Caco-2 (cell line): ENCODE results near the gene FLT3. TPM values are rescaled to one million over a fixed set of nuclear protein-coding genes. Genes with fewer than 3 reads are reported as not detected.

ENCODE experiments used
- BruUV-seq: library from RNA; stranded (reverse); fragments of 400-500 nt; replicated peaks from 2 replicates; lab custom pipeline; 2021; lab: Mats Ljungman, UMichigan
- CTCF ChIA-PET: fragments of 300-600 bp; sonication (Branson Sonifier 250); formaldehyde crosslinking; loops from one replicate; lab custom pipeline; 2022; ENCODE audit warnings: antibody characterized with exemption; lab: Charles Lee
- POLR2A ChIA-PET: fragments of 300-600 bp; sonication (Branson Sonifier 250); formaldehyde crosslinking; loops from one replicate; lab custom pipeline; 2022; ENCODE audit warnings: antibody characterized with exemption; lab: Charles Lee
- DNase-seq, 2 experiments: peaks; one replicate each; pipeline versions ENCODE4 v3.0.0 to v3.0.0-alpha.2; 2020 to 2022
- H3K27me3 ChIP-seq: replicated peaks from 2 replicates; pipeline ENCODE4 v1.6.0; 2011; ENCODE audit warnings: low read length; ENCODE audit not compliant: control insufficient read depth, insufficient read depth
- H3K36me3 ChIP-seq: 2 replicates; pipeline ENCODE4 v1.5.1; 2011; ENCODE audit warnings: low read length; ENCODE audit not compliant: control insufficient read depth, insufficient read depth
- H3K4me1 ChIP-seq: fragments of 250-450 bp; sonication (Bioruptor Pico); 2 replicates; pipeline ENCODE4 v1.5.1; 2020; ENCODE audit warnings: mild to moderate bottlenecking
- H3K4me3 ChIP-seq: 2 replicates; pipeline ENCODE4 v1.5.1; 2011; ENCODE audit warnings: low read depth, mild to moderate bottlenecking, control low read depth, low read length
- H3K9me3 ChIP-seq: fragments of 250-450 bp; sonication (Bioruptor Pico); 2 replicates; pipeline ENCODE4 v1.5.1; 2020; ENCODE audit warnings: mild to moderate bottlenecking, moderate library complexity
- H3K27ac Mint-ChIP-seq: one replicate; pipeline ENCODE4 v1.8.0; 2022; ENCODE audit warnings: mixed read lengths; ENCODE audit not compliant: unreplicated experiment
- H3K27me3 Mint-ChIP-seq: one replicate; pipeline ENCODE4 v1.8.0; 2022; ENCODE audit warnings: mixed read lengths; ENCODE audit not compliant: insufficient read depth, unreplicated experiment
- H3K36me3 Mint-ChIP-seq: one replicate; pipeline ENCODE4 v1.8.0; 2022; ENCODE audit warnings: mild to moderate bottlenecking, mixed read lengths; ENCODE audit not compliant: insufficient read depth, unreplicated experiment
- H3K4me1 Mint-ChIP-seq: one replicate; pipeline ENCODE4 v1.8.0; 2022; ENCODE audit warnings: low read depth, mixed read lengths; ENCODE audit not compliant: unreplicated experiment
- H3K4me3 Mint-ChIP-seq: one replicate; pipeline ENCODE4 v1.8.0; 2022; ENCODE audit warnings: mild to moderate bottlenecking, moderate library complexity, mixed read lengths; ENCODE audit not compliant: unreplicated experiment
- H3K9me3 Mint-ChIP-seq: one replicate; pipeline ENCODE4 v1.8.0; 2022; ENCODE audit warnings: mixed read lengths; ENCODE audit not compliant: unreplicated experiment
- CTCF ChIP-seq, 2 experiments: fragments of 200-600 bp in 1 of 2; IDR thresholded peaks; 1 replicate in 1 of 2; 2 replicates in 1 of 2; pipeline versions ENCODE4 v1.5.1 to v1.8.0; 2011 to 2022; ENCODE audit warnings: antibody characterized with exemption in 1 of 2, control low read depth in 1 of 2, inconsistent platforms in 1 of 2, low read depth in 1 of 2, low read length in 1 of 2, mild to moderate bottlenecking in 1 of 2, moderate library complexity in 1 of 2; ENCODE audit not compliant: insufficient read depth in 1 of 2, severe bottlenecking in 1 of 2, unreplicated experiment in 1 of 2
- intact Hi-C: fragments of 100-400 bp; cut with micrococcal nuclease; formaldehyde crosslinking; loops from one replicate; pipeline ENCODE4 v1.10.0; 2022; ENCODE audit not compliant: unreplicated experiment
- total RNA-seq: library from RNA; stranded (reverse); gene quantifications from 2 replicates; pipeline ENCODE4 v1.2.3, GENCODE V29; 2022

The FLT3 gene
- total RNA-seq, 1 experiment from 2014 or later: 0.09 TPM

DNA sequence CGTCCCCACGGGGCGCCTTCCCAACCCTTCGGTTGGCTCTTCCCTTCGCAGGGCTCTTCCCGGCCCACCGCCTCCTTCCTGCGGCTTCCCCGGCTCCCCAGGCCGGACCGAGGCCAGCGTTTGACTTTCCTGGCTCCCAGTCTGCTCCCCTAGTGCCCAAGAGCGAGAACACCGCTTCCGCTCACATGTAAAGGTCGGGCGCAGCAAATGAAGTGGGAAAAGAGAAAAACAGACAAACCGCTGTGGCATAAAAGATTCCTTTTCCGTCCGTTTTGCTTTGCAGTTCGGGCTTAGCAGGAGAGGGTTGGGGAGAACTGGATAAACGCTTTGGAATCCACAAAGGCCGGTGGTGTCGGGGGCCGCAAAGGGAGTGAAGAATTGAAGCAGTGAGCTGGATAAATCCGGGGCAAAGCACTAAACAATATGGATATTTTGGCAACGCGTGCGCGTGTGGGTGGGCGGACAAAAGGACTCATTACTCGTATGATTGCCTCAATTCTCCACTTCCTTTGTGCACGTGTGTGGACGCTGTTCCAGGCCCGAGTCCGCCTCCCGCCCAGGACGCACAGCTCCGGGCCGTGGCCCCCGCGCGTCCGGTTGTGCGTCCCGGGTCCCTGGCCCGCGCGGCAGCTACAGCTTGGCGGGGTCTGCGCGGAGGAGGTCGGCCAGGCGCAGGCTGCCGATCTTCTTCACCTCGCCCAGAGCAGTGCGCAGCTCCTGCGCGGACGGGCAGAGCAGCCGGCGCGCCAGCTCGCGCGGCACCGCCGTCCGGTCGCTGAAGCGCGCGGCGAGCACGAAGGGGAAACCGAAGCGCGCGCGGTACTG lies 122.7 kb downstream of the FLT3 start:
- H3K27me3 ChIP-seq: no peaks in the 10 kb centered on the region
- H3K27ac Mint-ChIP-seq: peak overlapping the region; percentile 10
- H3K4me3 Mint-ChIP-seq: peak overlapping the region; percentile 82
- BruUV-seq: TSS peak; percentile 20
- no peaks in the 10 kb centered on the region for H3K9me3 Mint-ChIP-seq
- H3K4me3 ChIP-seq: peak overlapping the region; percentile 85
- H3K9me3 ChIP-seq: no peaks in the 10 kb centered on the region
- no peaks in the 10 kb centered on the region for H3K27me3 Mint-ChIP-seq
- intact Hi-C loops: loop anchor here (1.0 to 2.0 kb wide), 2 partner anchors 8 to 17 kb away; partner anchors contain the start of gene CDX2
- peaks cover 43% of the 10 kb centered on the region for H3K4me1 ChIP-seq
- H3K4me1 Mint-ChIP-seq: peaks cover 32% of the 10 kb centered on the region
- TF ChIP-seq CTCF (IDR thresholded peaks at IDR 0.05; ENCODE audit: insufficient read depth in 1 of 2, low read depth in 1 of 2, low read length in 1 of 2, severe bottlenecking in 1 of 2, unreplicated experiment in 1 of 2): peak; percentile 25 to 34
- CTCF ChIA-PET: interaction anchor here (0.6 to 1.7 kb wide), 6 partner anchors 9 to 616 kb away, joined by 3 to 10 read pairs (median 8); partner anchors contain the start of gene CDX2
- peaks cover 5% of the 10 kb centered on the region for H3K36me3 Mint-ChIP-seq
- peak in 1 of 2 experiments; percentile 43 for DNase-seq
- no peaks in the 10 kb centered on the region for H3K36me3 ChIP-seq
- POLR2A ChIA-PET: interaction anchor here (0.5 to 2.0 kb wide), 3 partner anchors 9 to 681 kb away, joined by 3 to 13 read pairs (median 3); partner anchors contain the start of genes CDX2 and POMP

GRCh38 chr13:27976362-27977091 lies 123.8 kb downstream of the FLT3 start:
- no peaks in the 10 kb centered on the region for H3K27me3 Mint-ChIP-seq
- peaks cover 21% of the 10 kb centered on the region for H3K4me1 Mint-ChIP-seq
- peaks cover 5% of the 10 kb centered on the region for H3K36me3 Mint-ChIP-seq
- peaks cover 42% of the 10 kb centered on the region for H3K4me1 ChIP-seq
- H3K4me3 ChIP-seq: no peak overlapping the region
- no peak for TF ChIP-seq CTCF (IDR thresholded peaks at IDR 0.05; ENCODE audit: insufficient read depth in 1 of 2, low read depth in 1 of 2, low read length in 1 of 2, severe bottlenecking in 1 of 2, unreplicated experiment in 1 of 2)
- ChIA-PET POLR2A (interaction anchor here (0.6 kb wide), 1 partner anchor 22 kb away, joined by 5 read pairs; no protein-coding TSS in a partner anchor), CTCF (interaction anchor here (0.5 to 0.7 kb wide), 2 partner anchors 8 to 188 kb away, joined by 4 read pairs; no protein-coding TSS in a partner anchor)
- intact Hi-C loops: no loop called here
- H3K9me3 Mint-ChIP-seq: no peaks in the 10 kb centered on the region
- H3K4me3 Mint-ChIP-seq: no peak overlapping the region
- H3K27ac Mint-ChIP-seq: no peak overlapping the region
- H3K36me3 ChIP-seq: no peaks in the 10 kb centered on the region
- no peaks in the 10 kb centered on the region for H3K27me3 ChIP-seq
- DNase-seq: no peak
- BruUV-seq: no TSS peak
- H3K9me3 ChIP-seq: no peaks in the 10 kb centered on the region
